HG03521 (cell line): ENCODE measurements around the gene LRP1-AS.

Source experiments
- ATAC-seq: cut with Tn5 transposase; IDR thresholded peaks from one replicate; pipeline ENCODE4 v1.9.1; 2021; ENCODE audit warnings: mild to moderate bottlenecking, moderate library complexity; ENCODE audit not compliant: unreplicated experiment

Gene LRP1-AS

DNA sequence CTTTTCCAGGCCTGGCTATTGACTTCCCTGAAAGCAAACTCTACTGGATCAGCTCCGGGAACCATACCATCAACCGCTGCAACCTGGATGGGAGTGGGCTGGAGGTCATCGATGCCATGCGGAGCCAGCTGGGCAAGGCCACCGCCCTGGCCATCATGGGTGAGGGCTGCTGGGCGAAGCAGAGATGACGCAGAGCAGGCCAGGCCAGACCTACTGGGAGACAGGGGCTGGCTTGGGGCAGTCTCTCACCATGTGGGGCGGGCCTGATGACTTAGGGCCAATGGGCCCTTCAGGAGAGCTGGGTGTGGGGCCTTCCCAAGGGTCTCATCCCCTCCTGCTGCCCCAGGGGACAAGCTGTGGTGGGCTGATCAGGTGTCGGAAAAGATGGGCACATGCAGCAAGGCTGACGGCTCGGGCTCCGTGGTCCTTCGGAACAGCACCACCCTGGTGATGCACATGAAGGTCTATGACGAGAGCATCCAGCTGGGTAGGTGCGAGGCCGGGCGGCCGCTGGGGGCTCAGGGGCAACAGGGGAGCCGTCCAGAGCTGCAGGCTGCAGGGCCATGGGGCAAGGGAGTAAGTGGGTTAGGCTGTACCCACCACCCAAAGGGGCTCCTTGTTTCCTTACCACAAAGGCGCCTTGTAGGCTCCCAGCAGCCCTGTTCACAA is 33.0 kb upstream of the LRP1-AS start:
- ATAC-seq = no peak

DNA sequence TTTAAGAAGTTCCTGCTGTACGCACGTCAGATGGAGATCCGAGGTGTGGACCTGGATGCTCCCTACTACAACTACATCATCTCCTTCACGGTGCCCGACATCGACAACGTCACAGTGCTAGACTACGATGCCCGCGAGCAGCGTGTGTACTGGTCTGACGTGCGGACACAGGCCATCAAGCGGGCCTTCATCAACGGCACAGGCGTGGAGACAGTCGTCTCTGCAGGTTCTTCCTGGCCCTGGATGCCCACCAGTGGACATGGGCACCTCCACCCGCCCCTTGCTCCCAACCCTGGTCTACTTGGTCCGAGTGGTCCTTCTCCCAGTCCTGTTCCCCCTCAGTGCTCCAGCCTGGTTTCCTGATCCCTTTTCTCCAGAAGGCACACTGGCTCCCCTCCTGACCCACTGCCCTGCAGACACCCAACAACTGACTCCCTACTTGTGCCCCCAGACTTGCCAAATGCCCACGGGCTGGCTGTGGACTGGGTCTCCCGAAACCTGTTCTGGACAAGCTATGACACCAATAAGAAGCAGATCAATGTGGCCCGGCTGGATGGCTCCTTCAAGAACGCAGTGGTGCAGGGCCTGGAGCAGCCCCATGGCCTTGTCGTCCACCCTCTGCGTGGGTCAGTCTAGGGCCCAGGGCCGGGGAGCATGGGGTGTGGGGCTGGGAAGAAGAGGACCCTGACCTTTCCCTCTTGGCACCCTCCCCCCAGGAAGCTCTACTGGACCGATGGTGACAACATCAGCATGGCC is 32.1 kb upstream of the LRP1-AS start:
- ATAC-seq = no peak

DNA sequence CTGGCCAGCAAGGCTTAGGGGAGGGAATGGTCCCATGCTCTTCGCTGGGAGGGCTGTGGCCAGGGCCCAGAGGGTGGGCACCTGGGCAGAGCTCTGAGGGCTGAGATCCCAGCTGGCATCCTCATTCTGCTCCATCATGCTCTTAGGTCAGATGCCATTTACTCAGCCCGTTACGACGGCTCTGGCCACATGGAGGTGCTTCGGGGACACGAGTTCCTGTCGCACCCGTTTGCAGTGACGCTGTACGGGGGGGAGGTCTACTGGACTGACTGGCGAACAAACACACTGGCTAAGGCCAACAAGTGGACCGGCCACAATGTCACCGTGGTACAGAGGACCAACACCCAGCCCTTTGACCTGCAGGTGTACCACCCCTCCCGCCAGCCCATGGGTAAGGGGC is 30.8 kb upstream of the LRP1-AS start:
- ATAC-seq = no peak

DNA sequence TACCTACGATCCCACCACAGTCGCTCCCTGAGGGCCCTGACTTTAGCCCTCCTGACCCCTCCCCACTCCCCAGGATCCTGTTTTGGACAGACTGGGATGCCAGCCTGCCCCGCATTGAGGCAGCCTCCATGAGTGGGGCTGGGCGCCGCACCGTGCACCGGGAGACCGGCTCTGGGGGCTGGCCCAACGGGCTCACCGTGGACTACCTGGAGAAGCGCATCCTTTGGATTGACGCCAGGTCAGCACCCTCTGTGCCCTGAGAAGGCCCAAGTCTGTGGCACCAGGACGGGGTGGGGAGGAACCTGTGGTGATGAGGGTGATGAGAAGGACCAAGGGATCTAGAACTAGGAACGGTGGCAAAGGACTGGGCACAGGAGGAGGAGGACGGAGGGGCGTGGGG is 29.9 kb upstream of the LRP1-AS start:
- no peak for ATAC-seq

DNA sequence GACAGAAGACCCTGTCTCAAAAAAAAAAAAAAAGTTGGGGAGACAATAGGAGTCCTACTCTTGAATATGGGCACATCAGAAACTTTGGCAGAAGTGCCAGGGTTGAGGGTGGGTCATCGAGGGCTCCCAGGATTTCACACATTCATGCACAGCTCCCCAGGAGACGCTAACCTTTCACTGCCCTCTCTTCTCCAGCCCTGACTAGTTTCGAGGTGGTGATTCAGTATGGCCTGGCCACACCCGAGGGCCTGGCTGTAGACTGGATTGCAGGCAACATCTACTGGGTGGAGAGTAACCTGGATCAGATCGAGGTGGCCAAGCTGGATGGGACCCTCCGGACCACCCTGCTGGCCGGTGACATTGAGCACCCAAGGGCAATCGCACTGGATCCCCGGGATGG is 29.4 kb upstream of the LRP1-AS start:
- ATAC-seq = no peak

DNA sequence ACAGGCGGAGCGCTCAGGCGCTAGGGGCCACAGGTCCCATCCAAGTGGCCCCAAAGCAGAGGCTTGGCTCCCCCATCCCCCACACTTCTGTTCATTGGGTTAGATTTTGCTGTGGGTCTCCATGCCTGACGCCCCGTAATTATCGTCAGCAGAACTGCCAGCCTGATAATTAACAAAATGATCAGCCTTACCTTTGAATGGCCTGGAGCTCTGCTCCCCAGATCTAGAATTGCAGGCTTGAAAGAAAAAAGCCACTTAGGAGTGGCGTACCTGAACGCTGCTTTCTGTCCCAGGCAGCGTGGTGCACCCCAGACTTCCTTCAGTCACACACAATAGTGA is 28.7 kb upstream of the LRP1-AS start:
- ATAC-seq = no peak

DNA sequence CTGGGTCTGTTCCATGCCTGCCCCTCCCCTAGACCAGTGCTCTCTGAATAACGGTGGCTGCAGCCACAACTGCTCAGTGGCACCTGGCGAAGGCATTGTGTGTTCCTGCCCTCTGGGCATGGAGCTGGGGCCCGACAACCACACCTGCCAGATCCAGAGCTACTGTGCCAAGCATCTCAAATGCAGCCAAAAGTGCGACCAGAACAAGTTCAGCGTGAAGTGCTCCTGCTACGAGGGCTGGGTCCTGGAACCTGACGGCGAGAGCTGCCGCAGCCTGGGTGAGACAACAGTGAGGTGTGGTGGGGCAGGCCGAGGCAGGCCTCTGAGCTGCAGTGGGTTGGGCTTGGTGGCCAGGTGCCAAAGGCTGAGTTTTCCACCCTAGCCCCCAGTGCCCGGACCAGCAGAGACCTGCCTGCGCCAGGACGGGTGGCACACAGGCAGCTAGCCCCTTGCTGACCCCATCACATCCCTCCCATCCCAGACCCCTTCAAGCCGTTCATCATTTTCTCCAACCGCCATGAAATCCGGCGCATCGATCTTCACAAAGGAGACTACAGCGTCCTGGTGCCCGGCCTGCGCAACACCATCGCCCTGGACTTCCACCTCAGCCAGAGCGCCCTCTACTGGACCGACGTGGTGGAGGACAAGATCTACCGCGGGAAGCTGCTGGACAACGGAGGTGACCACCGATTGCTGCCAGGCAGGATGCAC is 28.2 kb upstream of the LRP1-AS start:
- no peak for ATAC-seq

DNA sequence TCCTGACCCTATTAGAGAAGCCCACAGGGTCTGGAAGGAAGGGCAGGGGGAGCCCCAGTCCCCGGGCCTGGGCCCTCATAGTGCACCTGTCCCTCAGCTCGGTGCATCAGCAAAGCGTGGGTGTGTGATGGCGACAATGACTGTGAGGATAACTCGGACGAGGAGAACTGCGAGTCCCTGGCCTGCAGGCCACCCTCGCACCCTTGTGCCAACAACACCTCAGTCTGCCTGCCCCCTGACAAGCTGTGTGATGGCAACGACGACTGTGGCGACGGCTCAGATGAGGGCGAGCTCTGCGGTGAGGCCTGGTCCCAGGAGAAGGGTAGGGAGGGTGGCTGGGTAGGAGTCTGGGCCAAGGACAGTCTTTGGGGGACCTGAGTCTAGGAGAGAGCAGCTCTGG is 26.3 kb upstream of the LRP1-AS start:
- no peak for ATAC-seq

DNA sequence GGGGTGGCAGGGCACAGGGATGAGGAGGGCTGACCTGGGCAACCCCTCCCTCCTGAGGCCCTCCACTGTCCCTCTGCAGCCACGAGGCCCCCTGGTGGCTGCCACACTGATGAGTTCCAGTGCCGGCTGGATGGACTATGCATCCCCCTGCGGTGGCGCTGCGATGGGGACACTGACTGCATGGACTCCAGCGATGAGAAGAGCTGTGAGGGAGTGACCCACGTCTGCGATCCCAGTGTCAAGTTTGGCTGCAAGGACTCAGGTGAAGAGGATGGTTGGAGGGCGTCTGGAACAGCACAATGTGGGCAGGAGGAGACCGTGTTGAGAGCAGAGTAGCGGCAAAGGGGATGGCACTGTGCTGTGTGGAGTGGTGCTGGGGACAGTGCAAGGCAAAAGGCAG is 25.7 kb upstream of the LRP1-AS start:
- no peak for ATAC-seq

DNA sequence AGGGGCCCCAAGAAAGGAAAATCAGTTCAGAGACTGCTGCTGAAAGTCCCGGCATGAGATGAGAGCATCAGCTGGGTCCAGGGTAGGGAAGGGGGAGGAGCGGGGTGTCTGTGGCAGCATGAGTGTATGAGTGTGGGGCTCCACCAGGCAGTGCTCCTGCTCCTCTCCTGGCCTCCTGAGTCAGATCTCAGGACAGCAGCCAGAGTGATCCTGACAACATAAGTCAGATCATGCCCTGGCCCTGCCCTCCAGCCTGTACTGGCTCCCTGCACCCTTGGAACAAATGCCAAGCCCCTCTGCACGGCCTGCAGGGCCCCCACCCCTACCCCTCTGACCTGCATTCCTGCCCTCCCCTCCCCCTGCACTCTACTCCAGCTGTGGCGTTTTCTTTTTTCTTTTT is 24.2 kb upstream of the LRP1-AS start:
- ATAC-seq = no peak

DNA sequence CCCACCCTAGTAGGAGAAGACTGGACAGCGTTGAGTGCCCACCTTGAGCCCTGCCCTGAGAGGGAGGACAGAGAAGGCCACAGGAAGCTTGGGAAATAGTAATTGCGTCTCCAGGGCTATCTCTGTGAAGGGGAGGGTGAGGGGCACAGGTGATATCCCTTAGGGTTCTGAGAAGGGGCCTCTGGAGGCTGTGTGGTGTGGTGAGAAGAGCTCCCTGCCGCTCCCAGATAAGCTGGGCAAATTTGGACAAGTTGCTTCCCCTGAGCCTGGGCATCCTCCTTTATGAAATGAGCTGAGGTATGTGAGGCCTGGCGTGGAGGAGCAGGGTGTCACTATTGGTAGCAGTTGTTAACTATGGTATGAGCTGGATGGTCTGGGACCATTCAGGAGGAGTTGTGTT is 23.5 kb upstream of the LRP1-AS start:
- ATAC-seq = no peak

DNA sequence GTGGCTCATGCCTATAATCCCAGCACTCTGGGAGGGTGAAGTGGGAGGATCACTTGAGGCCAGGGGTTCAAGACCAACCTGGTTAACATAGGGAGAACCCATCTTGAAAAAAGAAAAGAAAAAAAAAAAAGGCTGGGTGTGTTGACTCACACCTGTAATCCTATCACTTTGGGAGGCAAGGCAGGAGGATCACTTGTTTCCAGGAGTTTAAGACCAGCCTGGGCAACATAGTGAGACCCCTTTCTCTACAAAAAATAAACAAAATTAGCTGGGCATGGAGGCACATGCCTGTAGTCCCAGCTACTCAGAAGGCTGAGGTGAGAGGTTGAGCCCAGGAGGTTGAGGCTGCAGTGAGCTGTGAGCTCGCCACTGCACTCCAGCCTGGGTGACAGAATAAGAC is 23.0 kb upstream of the LRP1-AS start:
- ATAC-seq = no peak

DNA sequence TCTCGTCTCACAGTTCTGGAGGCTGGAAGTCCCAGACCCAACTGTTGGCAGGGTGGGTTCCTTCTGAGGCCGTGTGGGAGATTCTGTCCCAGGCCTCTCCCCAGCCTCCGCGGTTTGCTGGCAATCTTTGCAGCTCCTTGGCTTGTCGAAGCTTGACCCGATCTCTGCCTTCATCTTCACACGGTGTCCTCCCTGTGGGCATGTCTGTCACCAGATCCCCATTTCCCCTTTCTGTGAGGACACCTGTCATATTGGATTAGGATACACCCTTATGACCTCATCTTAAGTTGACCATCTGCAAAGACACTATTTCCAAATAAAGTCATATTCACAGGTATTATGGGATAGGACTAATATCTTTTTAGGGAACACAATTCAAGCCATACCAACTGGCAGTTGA is 22.6 kb upstream of the LRP1-AS start:
- ATAC-seq = no peak

DNA sequence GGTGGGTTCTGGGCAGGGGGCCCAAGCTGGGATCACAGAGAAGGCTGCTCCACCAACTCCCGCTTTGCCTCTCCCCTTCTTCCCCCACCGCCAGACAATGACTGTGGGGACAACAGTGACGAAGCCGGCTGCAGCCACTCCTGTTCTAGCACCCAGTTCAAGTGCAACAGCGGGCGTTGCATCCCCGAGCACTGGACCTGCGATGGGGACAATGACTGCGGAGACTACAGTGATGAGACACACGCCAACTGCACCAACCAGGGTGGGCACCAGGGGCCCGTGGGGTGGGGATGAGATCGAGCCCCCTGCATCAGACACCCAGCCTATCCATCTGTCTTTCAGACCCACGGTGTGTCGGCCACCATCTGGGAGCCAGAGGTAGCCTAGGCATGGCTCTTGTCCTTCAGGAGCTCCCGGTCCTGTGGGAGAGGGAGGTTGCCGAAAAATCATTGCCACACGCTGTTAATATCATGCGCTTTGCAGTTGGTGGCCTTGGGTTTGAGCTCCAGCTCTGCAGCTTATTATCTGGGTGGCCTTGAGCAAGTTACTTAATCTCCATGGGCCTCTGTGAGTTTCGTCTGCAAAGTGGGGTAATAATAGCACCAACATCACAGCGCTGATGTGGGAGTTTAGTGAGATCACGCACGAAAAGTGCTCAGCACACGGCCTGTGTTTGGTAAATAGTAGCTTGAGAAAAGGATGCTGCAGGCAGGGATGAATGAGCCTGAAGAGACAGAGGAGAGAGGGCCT is 21.8 kb upstream of the LRP1-AS start:
- no peak for ATAC-seq

DNA sequence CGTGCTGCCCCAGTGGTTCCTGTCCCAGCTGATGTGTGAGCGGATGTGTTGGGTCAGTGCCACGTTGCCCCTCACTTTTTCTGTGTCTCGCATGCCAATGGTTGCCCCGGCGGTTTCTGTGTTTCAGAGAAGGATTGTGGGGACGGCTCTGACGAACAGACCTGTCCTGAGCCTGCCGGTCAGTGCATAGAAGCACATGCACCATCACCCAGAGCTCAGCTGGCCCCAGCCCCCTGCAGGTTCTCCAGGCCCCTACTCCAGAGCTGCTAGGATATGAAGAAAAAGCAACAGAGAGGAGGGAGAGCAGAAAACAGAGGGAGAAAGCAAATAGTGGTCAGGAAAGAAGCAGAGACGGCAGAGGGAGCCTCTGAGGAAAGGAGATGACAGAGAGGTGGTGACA is 20.6 kb upstream of the LRP1-AS start:
- ATAC-seq = no peak

DNA sequence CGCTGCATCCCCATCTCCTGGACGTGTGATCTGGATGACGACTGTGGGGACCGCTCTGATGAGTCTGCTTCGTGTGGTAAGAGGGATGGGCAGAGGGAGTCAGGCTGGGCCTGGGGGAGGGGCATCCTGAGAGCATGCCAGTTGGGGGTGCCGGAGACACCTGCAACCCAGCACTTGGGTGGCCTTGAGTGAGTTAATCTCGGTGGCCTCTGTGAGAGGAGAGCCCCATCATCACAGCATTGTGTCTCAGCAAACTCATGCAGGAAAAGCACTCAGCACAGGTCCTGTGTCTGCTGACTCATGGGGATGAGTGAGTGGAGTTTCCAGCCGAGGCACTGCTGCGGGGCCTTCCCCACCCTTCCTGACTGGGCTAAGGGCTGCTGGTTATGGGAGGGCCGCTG is 19.6 kb upstream of the LRP1-AS start:
- no peak for ATAC-seq

DNA sequence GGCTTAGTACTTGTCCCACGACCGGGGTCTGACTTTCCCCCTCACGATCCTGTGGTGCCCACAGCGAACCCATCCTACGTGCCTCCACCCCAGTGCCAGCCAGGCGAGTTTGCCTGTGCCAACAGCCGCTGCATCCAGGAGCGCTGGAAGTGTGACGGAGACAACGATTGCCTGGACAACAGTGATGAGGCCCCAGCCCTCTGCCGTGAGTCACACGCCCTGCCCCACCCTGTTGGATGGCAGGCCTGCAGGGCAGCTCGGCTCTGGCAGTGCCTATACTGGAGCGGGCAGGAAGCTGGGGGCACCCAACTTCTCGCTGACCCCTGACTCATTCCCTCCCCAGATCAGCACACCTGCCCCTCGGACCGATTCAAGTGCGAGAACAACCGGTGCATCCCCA is 18.3 kb upstream of the LRP1-AS start:
- ATAC-seq = no peak

DNA sequence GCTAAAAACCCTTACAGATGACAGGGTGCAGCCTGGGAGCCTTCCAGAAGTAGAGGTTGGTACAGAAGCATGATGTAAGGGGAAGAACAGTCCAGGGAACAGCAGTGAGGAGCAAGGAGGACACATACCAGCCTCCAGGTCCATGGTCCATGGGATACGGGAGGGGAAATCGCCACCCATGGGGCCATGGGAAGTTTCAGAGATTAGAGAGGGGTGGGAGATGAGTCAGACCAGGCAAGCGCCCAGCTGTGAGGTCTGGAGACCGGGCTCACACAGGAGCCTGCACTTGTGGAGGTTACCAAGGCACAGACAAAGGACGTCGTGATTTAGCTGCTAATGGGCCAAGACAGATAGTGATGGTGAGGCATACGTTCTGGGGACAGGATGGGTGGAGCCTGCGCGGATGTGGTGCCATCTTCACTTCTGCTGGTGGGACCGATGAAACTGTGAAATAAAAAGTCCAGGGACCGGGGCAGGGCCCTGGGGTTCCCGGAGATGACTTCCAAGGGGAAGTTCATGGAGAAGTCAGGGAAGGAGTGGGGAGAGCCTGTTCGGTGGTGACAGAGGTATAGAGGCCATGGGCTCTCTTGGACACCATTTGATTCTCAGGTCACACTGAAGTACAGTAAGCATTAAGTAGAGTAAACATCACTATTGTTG is 17.7 kb upstream of the LRP1-AS start:
- no peak for ATAC-seq

DNA sequence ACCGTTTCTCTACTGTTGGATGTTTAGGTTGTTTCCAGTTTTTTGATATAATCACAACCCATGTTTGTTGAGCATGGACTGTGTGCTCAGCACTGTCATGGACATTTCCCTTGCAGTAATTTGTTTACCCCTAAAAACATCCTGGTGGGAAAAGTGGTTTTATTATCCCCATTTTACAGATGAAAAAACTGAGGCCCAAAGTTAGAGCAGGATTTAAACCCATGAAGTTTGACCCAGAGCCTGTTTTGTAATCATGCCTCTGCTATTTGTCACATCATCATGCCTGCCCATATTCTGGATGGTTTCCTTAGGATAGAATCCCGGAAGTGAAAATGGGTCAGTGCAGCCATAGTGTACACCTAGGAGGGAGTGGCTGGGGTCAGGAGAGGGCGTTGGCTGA is 17.0 kb upstream of the LRP1-AS start:
- ATAC-seq = no peak

DNA sequence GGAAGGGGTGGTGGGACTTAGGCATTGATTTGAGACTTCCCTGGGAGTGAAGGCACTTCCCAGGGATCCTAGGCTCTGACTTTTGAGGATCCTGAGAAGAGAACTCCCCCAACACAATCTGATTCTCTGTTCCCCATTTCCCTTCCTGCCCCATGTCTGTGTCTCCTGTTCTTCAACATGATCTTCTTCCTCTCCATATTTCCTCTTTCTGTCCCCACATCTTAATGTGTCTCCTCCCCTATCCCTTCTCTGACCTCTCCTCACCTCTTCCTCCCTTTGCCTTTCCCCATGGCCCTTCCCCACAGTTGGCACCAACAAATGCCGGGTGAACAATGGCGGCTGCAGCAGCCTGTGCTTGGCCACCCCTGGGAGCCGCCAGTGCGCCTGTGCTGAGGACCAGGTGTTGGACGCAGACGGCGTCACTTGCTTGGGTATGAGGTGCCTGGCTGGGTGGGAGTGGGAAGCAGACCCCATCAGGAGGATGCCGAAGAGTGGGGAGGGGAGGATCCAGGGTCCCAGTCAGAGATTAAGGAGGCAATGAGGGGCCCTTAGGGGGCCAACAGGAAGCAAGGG is 15.2 kb upstream of the LRP1-AS start:
- no peak for ATAC-seq

DNA sequence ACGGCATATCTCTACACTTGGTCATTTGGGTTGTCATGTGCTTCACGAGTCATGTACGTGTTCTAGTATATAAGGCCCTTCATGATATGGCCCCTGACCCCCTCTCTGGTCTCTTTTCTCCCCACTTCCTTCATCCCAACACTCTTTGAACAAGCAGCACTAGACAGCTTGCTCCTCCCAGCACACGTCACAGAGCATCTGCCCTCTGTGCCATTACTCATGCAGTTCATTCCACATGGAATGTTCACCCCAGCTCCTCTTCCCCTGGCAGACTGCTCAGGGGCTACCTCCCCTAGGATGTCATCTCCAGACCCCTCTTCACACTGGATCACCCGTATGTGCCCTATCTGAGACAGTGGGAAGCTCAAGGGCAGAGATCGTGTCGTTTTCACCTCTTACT is 14.1 kb upstream of the LRP1-AS start:
- no peak for ATAC-seq
